GM10248 (cell line): ENCODE data around the gene PAQR9.

Experiments used
- CTCF ChIA-PET: fragments of 300-600 bp; sonication (Branson Sonifier 250); formaldehyde crosslinking; extraction: SDS; loops from one replicate; lab custom pipeline; 2021; ENCODE audit warnings: antibody characterized with exemption; lab: Yijun Ruan, JAX
- POLR2A ChIA-PET: fragments of 350-650 bp; sonication (Branson Sonifier 250); formaldehyde crosslinking; extraction: SDS; loops from one replicate; lab custom pipeline; 2020; ENCODE audit warnings: antibody characterized with exemption; lab: Yijun Ruan, JAX
- DNase-seq: peaks from one replicate; pipeline ENCODE4 v3.0.0; 2012; ENCODE audit errors: extremely low spot score
- CTCF ChIP-seq: IDR thresholded peaks from 2 replicates; pipeline ENCODE4 v1.5.1; 2012; ENCODE audit warnings: mild to moderate bottlenecking, low read depth; ENCODE audit errors: extremely low read depth, missing control alignments, control extremely low read depth

Gene PAQR9

DNA sequence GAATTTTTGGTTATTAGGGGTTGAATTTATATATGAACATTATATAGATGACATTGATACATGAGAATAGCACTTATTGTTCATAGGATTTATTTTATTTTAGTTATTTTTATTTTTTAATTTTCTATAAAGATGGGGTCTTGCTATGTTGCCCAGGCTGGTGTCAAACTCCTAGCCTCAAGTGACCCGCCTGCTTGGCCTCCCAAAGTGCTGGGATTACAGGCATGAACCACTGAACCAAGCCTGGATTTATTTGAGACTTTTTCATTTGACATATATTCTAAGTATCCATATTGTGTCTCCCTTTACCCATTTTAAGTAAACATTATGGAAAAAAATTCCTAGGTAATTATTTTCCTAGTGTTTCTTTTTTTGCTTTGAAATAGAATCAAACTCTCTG is 12.5 kb downstream of the PAQR9 start:
- CTCF ChIA-PET = interaction anchor here (1.0 to 4.3 kb wide), 4 partner anchors 21 to 122 kb away, joined by 3 to 18 read pairs (median 4); no protein-coding TSS in a partner anchor
- DNase-seq = no peak
- TF ChIP-seq CTCF = no peak
- POLR2A ChIA-PET = no interaction called here

DNA sequence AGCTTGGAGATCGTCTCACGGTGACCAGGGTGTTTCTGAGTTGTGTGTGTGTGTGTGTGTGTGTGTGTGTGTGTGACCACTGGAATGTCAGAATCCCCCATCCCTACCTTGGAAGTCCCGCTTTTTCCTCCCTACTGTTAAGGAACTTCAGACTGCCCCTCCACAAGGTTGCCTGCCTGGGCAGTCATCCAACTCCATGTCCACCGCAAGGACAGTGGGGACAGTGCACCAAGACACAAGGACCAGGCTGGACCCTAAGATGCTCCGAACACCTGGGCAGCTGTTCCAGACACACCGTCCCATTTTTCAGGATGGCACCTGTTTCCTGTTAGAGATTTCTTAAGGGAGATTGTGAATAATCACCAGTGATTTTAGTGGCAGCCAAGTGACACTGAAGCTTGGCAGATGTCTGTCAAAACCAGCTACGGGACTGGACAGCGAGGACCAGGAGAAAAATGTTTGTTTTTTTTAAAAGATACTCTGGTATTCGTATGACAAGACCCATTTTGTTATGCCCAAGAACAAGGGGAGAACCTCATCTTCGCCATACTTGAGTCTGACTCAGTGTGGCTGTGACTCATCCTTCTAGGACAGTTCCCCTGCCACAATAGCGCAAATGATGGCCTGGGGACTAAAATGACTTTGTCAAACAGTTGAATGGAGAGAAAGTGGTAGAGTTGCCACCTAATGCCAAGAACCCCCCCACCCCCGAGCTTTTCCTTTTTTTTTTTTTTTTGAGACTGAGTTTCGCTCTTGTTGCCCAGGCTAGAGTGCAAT is 15.5 kb downstream of the PAQR9 start:
- CTCF ChIA-PET = interaction anchor here (0.7 to 4.3 kb wide), 5 partner anchors 8 to 119 kb away, joined by 3 to 18 read pairs (median 3); no protein-coding TSS in a partner anchor
- DNase-seq = no peak
- POLR2A ChIA-PET = no interaction called here
- TF ChIP-seq CTCF = no peak

- no peak for DNase-seq
- TF ChIP-seq CTCF = no peak
- CTCF ChIA-PET = interaction anchor here (0.7 to 4.3 kb wide), 3 partner anchors 9 to 17 kb away, joined by 3 to 18 read pairs (median 4); no protein-coding TSS in a partner anchor
- POLR2A ChIA-PET = no interaction called here
Measured at GRCh38 chr3:142947352-142947751, 16.1 kb downstream of the PAQR9 start.

- ChIA-PET POLR2A (no interaction called here), CTCF (interaction anchor here (1.6 kb wide), 1 partner anchor 10 kb away, joined by 4 read pairs; no protein-coding TSS in a partner anchor)
- TF ChIP-seq CTCF = no peak
- DNase-seq = no peak
Measured at GRCh38 chr3:142946861-142947260, 16.6 kb downstream of the PAQR9 start.

- ChIA-PET CTCF (interaction anchor here (1.2 to 2.4 kb wide), 3 partner anchors 14 to 116 kb away, joined by 5 to 8 read pairs (median 6); no protein-coding TSS in a partner anchor), POLR2A (no interaction called here)
Measured at GRCh38 chr3:142945023-142945422, 18.5 kb downstream of the PAQR9 start.

GRCh38 chr3:142944342-142944741 is 19.1 kb downstream of the PAQR9 start:
- no peak for TF ChIP-seq CTCF
- ChIA-PET CTCF (interaction anchor here (1.3 to 2.4 kb wide), 3 partner anchors 13 to 115 kb away, joined by 5 to 8 read pairs (median 6); no protein-coding TSS in a partner anchor), POLR2A (no interaction called here)
- no peak for DNase-seq

More at GRCh38 chr3:142945023-142945422, 18.5 kb downstream of the PAQR9 start:
- no peak for TF ChIP-seq CTCF
- no peak for DNase-seq
